GM18498 (cell line): ENCODE results near the gene HRAS.

Source experiments
- ATAC-seq: cut with Tn5 transposase; IDR thresholded peaks from one replicate; pipeline ENCODE4 v1.9.1; 2021; ENCODE audit warnings: mild to moderate bottlenecking, moderate library complexity; ENCODE audit not compliant: unreplicated experiment

The HRAS gene

DNA sequence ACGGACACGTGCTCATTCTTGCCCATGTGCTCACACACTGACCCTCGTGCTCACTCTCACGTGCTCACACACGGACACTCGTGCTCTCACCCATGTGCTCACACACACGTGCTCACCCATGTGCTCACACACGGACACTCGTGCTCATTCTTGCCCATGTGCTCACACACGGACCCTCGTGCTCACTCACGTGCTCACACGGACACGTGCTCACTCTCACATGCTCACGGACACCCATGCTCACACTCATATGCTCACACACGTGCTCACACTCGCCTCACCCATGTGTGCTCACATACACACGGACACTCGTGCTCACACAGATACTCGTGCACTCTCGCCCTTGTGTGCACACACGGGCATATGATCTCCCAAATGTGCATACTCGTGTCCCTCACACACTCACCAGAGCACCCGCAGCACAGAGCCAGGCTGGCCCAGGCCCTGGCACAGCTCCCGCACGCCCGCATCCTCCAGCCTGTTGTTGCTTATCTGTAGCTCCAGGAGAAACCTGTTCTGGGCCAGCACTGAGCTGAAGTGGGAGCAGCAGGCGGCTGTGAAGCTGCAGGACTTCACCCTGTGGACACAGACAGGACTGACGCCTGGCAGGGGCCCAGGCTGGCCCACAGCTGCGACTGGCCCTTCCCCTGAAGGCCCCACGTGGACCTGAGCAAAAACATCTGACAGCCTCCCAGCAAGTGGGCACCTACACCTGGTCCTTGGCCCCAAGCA lies 37.6 kb downstream of the HRAS start:
- ATAC-seq, result no peak

DNA sequence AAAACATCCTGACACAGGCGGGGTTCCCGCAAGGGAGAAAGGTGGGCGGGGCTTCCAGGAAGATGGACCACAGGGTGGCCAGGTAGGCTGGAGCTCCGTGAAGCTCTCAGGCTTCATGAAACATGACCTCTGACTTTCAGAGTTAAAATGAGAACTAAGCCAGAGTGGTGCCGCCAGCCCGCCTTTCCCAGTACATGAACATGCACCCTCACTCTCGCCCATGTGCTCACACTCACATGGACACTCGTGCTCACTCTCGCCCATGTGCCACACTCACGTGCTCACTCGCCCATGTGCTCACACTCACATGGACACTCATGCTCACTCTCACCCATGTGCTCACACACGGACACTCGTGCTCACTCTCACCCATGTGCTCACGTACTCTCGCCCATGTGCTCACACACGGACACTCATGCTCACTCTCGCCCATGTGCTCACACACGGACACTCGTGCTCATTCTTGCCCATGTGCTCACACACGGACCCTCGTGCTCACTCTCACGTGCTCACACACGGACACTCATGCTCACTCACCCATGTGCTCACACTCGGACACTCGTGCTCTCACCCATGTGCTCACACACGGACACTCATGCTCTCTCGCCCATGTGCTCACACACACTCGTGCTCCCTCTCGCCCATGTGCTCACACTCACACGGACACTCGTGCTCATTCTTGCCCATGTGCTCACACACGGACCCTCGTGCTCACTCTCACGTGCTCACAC lies 38.4 kb downstream of the HRAS start:
- no peak for ATAC-seq

- no peak for ATAC-seq
Observed at GRCh38 chr11:495537-495931, 39.8 kb downstream of the HRAS start.

GRCh38 chr11:494761-495536 lies 40.4 kb downstream of the HRAS start:
- ATAC-seq, result no peak

DNA sequence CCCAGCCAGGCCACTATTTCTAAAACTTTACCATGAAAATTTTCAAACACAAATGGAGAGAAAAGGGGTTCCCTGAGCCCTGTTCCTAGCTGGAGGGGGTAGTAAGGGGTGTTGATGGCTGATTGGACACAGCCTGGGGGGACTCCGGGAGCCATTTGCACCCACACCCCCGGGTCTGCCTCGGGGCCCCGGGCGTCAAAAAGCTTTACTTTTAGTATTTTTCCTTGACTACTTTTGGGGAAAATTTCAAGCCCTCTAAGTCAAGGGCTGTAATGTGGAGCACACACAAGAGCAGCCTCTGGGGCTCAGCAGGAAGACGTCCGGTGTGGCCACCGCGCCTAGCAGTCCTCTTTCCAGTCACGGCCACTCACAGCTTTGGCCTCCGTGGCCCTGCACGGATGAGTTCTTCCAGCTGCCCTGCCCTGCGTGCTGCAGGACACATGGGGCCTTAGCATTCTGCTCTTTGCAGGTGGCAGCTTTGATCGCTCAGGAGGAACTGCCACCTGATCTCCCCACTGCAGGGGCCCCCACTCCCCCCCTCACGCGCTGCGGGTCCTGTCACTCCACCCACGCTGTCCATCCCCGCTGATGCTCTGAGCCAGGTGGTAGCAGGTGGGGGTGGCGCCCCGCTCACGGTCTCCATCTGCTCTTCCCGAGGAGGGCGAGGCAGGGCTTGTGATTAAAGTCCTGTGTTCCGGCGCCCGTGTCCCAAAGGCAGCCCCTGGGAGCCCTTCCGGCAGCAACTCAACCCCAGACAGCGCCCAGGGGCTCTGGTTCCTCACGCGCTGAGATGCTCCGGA lies 42.7 kb downstream of the HRAS start:
- ATAC-seq, result no peak

DNA sequence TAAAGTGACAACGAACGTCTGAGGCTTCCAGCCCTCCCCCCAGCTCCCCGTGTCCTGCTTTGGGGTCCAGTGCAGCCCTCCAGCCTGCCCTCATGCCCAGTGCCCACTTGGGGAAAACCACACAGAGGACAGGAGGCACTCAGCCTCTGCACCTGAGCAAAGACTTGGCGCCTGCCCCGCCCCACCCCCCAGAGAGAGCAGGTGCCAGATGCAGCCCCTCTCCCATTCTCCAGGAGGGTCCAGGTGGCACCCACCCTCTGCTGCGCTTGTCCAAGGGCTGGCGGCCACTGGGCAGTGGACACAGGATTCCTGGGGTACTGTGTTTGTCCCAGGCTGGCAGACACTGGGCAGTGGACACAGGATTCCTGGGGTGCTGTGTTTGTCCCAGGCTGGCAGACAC lies 44.0 kb downstream of the HRAS start:
- ATAC-seq, result no peak

- no peak for ATAC-seq
Observed at GRCh38 chr11:490930-491260, 44.5 kb downstream of the HRAS start.

DNA sequence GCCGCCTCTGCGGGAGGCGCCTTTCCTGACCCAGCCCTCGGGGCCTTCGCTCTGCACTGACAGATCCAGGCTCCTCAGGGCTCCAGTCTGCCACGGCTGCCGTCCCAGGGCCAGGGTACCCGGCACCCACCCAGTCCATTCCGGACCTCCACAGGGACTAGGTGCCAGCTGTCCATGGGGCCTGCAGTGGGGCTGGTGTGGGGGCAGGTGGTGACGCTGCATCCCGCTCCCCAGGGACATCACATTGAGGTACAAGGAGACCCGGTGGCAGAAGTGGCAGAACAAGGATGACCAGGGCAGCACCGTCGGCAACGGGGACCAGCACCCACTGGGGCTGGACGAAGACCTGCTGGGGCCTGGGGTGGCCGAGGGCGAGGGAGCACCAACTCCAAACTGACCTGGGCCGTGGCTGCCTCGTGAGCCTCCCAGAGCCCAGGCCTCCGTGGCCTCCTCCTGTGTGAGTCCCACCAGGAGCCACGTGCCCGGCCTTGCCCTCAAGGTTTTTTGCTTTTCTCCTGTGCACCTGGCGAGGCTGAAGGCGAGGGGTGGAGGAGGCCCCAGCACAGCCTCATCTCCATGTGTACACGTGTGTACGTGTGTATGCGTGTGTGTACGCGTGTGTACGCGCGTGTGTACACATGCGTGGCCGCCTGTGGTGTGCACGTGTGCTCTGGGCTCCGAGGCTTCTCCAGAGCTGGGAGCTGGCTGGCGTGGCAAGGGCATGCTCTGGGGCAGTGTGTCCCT lies 45.0 kb downstream of the HRAS start:
- ATAC-seq, result no peak

- no peak for ATAC-seq
Observed at GRCh38 chr11:489610-490185, 45.7 kb downstream of the HRAS start.

- no peak for ATAC-seq
Observed at GRCh38 chr11:488992-489391, 46.4 kb downstream of the HRAS start.

- ATAC-seq, result no peak
Observed at GRCh38 chr11:488579-488978, 46.8 kb downstream of the HRAS start.

DNA sequence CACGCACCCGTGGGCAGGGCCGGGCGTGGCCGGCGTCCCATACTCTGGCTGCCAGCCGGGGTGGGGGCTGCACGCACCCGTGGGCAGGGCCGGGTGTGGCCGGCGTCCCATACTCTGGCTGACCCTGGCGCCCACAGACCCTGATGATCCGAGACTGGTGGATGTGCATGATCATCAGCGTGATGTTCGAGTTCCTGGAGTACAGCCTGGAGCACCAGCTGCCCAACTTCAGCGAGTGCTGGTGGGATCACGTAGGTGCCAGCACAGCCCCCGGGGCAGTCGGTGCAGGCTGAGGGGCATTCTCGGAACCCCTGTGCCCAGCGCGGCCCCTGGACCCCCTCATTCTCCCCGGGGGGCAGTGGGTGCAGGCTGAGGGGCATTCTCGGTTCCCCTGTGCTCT lies 47.3 kb downstream of the HRAS start:
- ATAC-seq, result no peak

- no peak for ATAC-seq
Observed at GRCh38 chr11:487571-488021, 47.8 kb downstream of the HRAS start.

GRCh38 chr11:486189-486588 lies 49.2 kb downstream of the HRAS start:
- ATAC-seq, result no peak

GRCh38 chr11:484616-485015 lies 50.8 kb downstream of the HRAS start:
- no peak for ATAC-seq
